ENCODE measurements around the gene CHSY3.

Gene CHSY3

GRCh38 chr5:129884322-129884721, 19.9 kb upstream of the CHSY3 start:
- H2BK120ac ChIP-seq (ENCODE audit: insufficient read depth, low read length, poor library complexity): no peak overlapping the region
- no peaks in the 10 kb centered on the region for H3K9me3 ChIP-seq (ENCODE audit: insufficient read depth, low read depth, low read length)
- H4K91ac ChIP-seq (ENCODE audit: low read depth, low read length): no peak overlapping the region
- no peak overlapping the region for H3K14ac ChIP-seq (ENCODE audit: low read length)
- no peaks in the 10 kb centered on the region for H3K36me3 ChIP-seq (ENCODE audit: control insufficient read depth in 1 of 2, insufficient read depth in 2 of 2, low read length in 2 of 2)
- H3K4me2 ChIP-seq (ENCODE audit: low read length): no peak overlapping the region
- H4K8ac ChIP-seq (ENCODE audit: low read depth, low read length): no peak overlapping the region
- no peaks in the 10 kb centered on the region for H3K79me1 ChIP-seq (ENCODE audit: low read length)
- no peaks in the 10 kb centered on the region for H3K27me3 ChIP-seq (ENCODE audit: insufficient read depth, low read length)
- H3K4me1 ChIP-seq (ENCODE audit: control insufficient read depth in 1 of 2, insufficient read depth in 2 of 2, low read length in 2 of 2): no peaks in the 10 kb centered on the region
- no peak overlapping the region for H2AFZ ChIP-seq (ENCODE audit: insufficient read depth, low read length, poor library complexity)
- no peak for DNase-seq
- H3K23ac ChIP-seq (ENCODE audit: low read length): no peak overlapping the region
- no peak overlapping the region for H3K4ac ChIP-seq (ENCODE audit: low read depth, low read length)
- no peak overlapping the region for H3K9ac ChIP-seq (ENCODE audit: low read length)
- no CpG with 5 or more reads among the region's 1 CpG for WGBS (ENCODE audit: extremely low coverage, insufficient coverage, insufficient read length)
- H4K12ac ChIP-seq (ENCODE audit: low read depth, low read length): no peak overlapping the region
- H2BK5ac ChIP-seq (ENCODE audit: low read depth, low read length, poor library complexity): no peak overlapping the region
- no peaks in the 10 kb centered on the region for H3K79me2 ChIP-seq (ENCODE audit: control insufficient read depth, insufficient read depth, low read length, poor library complexity)
- no peak overlapping the region for H3K18ac ChIP-seq (ENCODE audit: low read length)
- H3K4me3 ChIP-seq (ENCODE audit: low read depth, low read length): no peak overlapping the region
- no peak overlapping the region for H2AK5ac ChIP-seq (ENCODE audit: low read length)
- no peak overlapping the region for H3K27ac ChIP-seq (ENCODE audit: low read depth, low read length)
- no peak overlapping the region for H2BK12ac ChIP-seq (ENCODE audit: low read length)

GRCh38 chr5:129899454-129899853, 4.8 kb upstream of the CHSY3 start:
- Histone ChIP-seq H3K4me3 (ENCODE audit: low read depth, low read length) (no peak overlapping the region), H2BK12ac (ENCODE audit: low read length) (no peak overlapping the region), H3K4me1 (ENCODE audit: control insufficient read depth in 1 of 2, insufficient read depth in 2 of 2, low read length in 2 of 2) (no peaks in the 10 kb centered on the region), H2BK120ac (ENCODE audit: insufficient read depth, low read length, poor library complexity) (no peak overlapping the region), H3K27me3 (ENCODE audit: insufficient read depth, low read length) (no peaks in the 10 kb centered on the region), H4K12ac (ENCODE audit: low read depth, low read length) (no peak overlapping the region), H3K36me3 (ENCODE audit: control insufficient read depth in 1 of 2, insufficient read depth in 2 of 2, low read length in 2 of 2) (no peaks in the 10 kb centered on the region), H2AK5ac (ENCODE audit: low read length) (no peak overlapping the region), H3K4ac (ENCODE audit: low read depth, low read length) (no peak overlapping the region), H3K9ac (ENCODE audit: low read length) (no peak overlapping the region), H4K91ac (ENCODE audit: low read depth, low read length) (no peak overlapping the region), H3K79me2 (ENCODE audit: control insufficient read depth, insufficient read depth, low read length, poor library complexity) (peaks cover 2% of the 10 kb centered on the region), H3K14ac (ENCODE audit: low read length) (no peak overlapping the region), H3K79me1 (ENCODE audit: low read length) (peaks cover 8% of the 10 kb centered on the region), H3K18ac (ENCODE audit: low read length) (no peak overlapping the region), H2BK5ac (ENCODE audit: low read depth, low read length, poor library complexity) (no peak overlapping the region), H4K8ac (ENCODE audit: low read depth, low read length) (no peak overlapping the region), H3K9me3 (ENCODE audit: insufficient read depth, low read depth, low read length) (no peaks in the 10 kb centered on the region), H3K23ac (ENCODE audit: low read length) (no peak overlapping the region), H3K4me2 (ENCODE audit: low read length) (no peak overlapping the region), H2AFZ (ENCODE audit: insufficient read depth, low read length, poor library complexity) (no peak overlapping the region), H3K27ac (ENCODE audit: low read depth, low read length) (no peak overlapping the region)
- peak in 1 of 2 donors; percentile 41 for DNase-seq

GRCh38 chr5:129902816-129903215, 1.4 kb upstream of the CHSY3 start:
- Histone ChIP-seq H3K4me2 (ENCODE audit: low read length) (no peak overlapping the region), H3K4me1 (ENCODE audit: control insufficient read depth in 1 of 2, insufficient read depth in 2 of 2, low read length in 2 of 2) (peaks cover 11 to 12% of the 10 kb centered on the region in 2 experiments), H3K18ac (ENCODE audit: low read length) (no peak overlapping the region), H3K79me2 (ENCODE audit: control insufficient read depth, insufficient read depth, low read length, poor library complexity) (peaks cover 4% of the 10 kb centered on the region), H3K23ac (ENCODE audit: low read length) (no peak overlapping the region), H2BK12ac (ENCODE audit: low read length) (no peak overlapping the region), H4K8ac (ENCODE audit: low read depth, low read length) (no peak overlapping the region), H2BK5ac (ENCODE audit: low read depth, low read length, poor library complexity) (no peak overlapping the region), H3K27me3 (ENCODE audit: insufficient read depth, low read length) (peaks cover 14% of the 10 kb centered on the region), H3K79me1 (ENCODE audit: low read length) (peaks cover 14% of the 10 kb centered on the region), H2AFZ (ENCODE audit: insufficient read depth, low read length, poor library complexity) (no peak overlapping the region), H3K4ac (ENCODE audit: low read depth, low read length) (no peak overlapping the region), H4K91ac (ENCODE audit: low read depth, low read length) (no peak overlapping the region), H3K27ac (ENCODE audit: low read depth, low read length) (no peak overlapping the region), H4K12ac (ENCODE audit: low read depth, low read length) (no peak overlapping the region), H2BK120ac (ENCODE audit: insufficient read depth, low read length, poor library complexity) (no peak overlapping the region), H3K4me3 (ENCODE audit: low read depth, low read length) (no peak overlapping the region), H3K14ac (ENCODE audit: low read length) (no peak overlapping the region), H3K9ac (ENCODE audit: low read length) (no peak overlapping the region), H3K9me3 (ENCODE audit: insufficient read depth, low read depth, low read length) (no peaks in the 10 kb centered on the region), H3K36me3 (ENCODE audit: control insufficient read depth in 1 of 2, insufficient read depth in 2 of 2, low read length in 2 of 2) (no peaks in the 10 kb centered on the region), H2AK5ac (ENCODE audit: low read length) (no peak overlapping the region)
- no peak for DNase-seq
- WGBS (ENCODE audit: extremely low coverage, insufficient coverage, insufficient read length): no CpG with 5 or more reads among the region's 6 CpGs

- no peak overlapping the region for H3K23ac ChIP-seq (ENCODE audit: low read length)
- H2BK12ac ChIP-seq (ENCODE audit: low read length): peak overlapping the region; percentile 6
- H3K14ac ChIP-seq (ENCODE audit: low read length): peak overlapping the region; percentile 65
- peak overlapping the region; percentile 92 for H2AFZ ChIP-seq (ENCODE audit: insufficient read depth, low read length, poor library complexity)
- no peaks in the 10 kb centered on the region for H3K9me3 ChIP-seq (ENCODE audit: insufficient read depth, low read depth, low read length)
- H2AK5ac ChIP-seq (ENCODE audit: low read length): no peak overlapping the region
- H3K79me1 ChIP-seq (ENCODE audit: low read length): peaks cover 14% of the 10 kb centered on the region
- H3K9ac ChIP-seq (ENCODE audit: low read length): peak overlapping the region; percentile 39
- H4K91ac ChIP-seq (ENCODE audit: low read depth, low read length): peak overlapping the region; percentile 48
- H3K18ac ChIP-seq (ENCODE audit: low read length): peak overlapping the region; percentile 8
- peak overlapping the region; percentile 23 for H4K12ac ChIP-seq (ENCODE audit: low read depth, low read length)
- H3K36me3 ChIP-seq (ENCODE audit: control insufficient read depth in 1 of 2, insufficient read depth in 2 of 2, low read length in 2 of 2): no peaks in the 10 kb centered on the region
- H3K4me3 ChIP-seq (ENCODE audit: low read depth, low read length): peak overlapping the region; percentile 91
- no peak for DNase-seq
- H3K4me1 ChIP-seq (ENCODE audit: control insufficient read depth in 1 of 2, insufficient read depth in 2 of 2, low read length in 2 of 2): peaks cover 11 to 12% of the 10 kb centered on the region in 2 experiments
- H3K79me2 ChIP-seq (ENCODE audit: control insufficient read depth, insufficient read depth, low read length, poor library complexity): peaks cover 4% of the 10 kb centered on the region
- peak overlapping the region; percentile 39 for H2BK120ac ChIP-seq (ENCODE audit: insufficient read depth, low read length, poor library complexity)
- peaks cover 14% of the 10 kb centered on the region for H3K27me3 ChIP-seq (ENCODE audit: insufficient read depth, low read length)
- H2BK5ac ChIP-seq (ENCODE audit: low read depth, low read length, poor library complexity): no peak overlapping the region
- no CpG with 5 or more reads among the region's 29 CpGs for WGBS (ENCODE audit: extremely low coverage, insufficient coverage, insufficient read length)
- no peak overlapping the region for H3K4ac ChIP-seq (ENCODE audit: low read depth, low read length)
- peak overlapping the region; percentile 2 for H3K27ac ChIP-seq (ENCODE audit: low read depth, low read length)
- H3K4me2 ChIP-seq (ENCODE audit: low read length): peak overlapping the region; percentile 100
- H4K8ac ChIP-seq (ENCODE audit: low read depth, low read length): peak overlapping the region; percentile 86
Observed at GRCh38 chr5:129903466-129904101, 681 bp upstream of the CHSY3 start.
